ENCODE measurements around the gene SYPL2.

DNA sequence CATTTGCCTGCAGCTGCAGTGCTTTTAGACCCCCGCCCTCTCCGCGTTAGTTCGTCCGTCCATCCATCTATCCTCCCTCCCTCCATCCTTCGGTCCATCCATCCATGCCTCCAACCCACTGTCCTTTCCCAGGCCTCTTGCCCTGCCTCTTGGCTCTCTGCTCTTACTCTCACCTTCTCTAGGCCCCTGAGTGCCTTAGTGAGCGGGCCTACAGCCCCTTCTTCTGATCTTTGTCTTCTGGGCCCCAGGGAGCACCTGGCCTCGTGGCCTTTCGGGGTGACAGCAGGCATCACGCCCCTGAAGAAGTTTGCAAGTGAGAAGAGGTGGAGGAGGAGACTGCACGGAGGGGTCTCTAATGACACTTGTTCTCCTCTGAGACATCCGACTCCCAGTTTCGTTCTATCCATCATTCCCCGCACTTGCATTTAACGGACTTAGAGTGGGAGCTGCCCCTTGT is 18.2 kb downstream of the SYPL2 start:
- TF ChIP-seq POLR2A (IDR thresholded peaks at IDR 0.05) (no peak), EP300 (IDR thresholded peaks at IDR 0.05) (no peak)
- TF ChIP-seq, protein P1, sequence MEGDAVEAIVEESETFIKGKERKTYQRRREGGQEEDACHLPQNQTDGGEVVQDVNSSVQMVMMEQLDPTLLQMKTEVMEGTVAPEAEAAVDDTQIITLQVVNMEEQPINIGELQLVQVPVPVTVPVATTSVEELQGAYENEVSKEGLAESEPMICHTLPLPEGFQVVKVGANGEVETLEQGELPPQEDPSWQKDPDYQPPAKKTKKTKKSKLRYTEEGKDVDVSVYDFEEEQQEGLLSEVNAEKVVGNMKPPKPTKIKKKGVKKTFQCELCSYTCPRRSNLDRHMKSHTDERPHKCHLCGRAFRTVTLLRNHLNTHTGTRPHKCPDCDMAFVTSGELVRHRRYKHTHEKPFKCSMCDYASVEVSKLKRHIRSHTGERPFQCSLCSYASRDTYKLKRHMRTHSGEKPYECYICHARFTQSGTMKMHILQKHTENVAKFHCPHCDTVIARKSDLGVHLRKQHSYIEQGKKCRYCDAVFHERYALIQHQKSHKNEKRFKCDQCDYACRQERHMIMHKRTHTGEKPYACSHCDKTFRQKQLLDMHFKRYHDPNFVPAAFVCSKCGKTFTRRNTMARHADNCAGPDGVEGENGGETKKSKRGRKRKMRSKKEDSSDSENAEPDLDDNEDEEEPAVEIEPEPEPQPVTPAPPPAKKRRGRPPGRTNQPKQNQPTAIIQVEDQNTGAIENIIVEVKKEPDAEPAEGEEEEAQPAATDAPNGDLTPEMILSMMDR (IDR thresholded peaks at IDR 0.05) = no peak

All from tibial nerve (tissue), 4 donors.